ENCODE measurements around the gene RAPGEF1. TPM values are rescaled to one million over a fixed set of nuclear protein-coding genes. Genes with fewer than 3 reads are reported as not detected.
A peak's percentile ranks its signal among the peaks of the same experiment; 100 is the strongest.

Gene RAPGEF1
- total RNA-seq, 1 donor from 2014 or later, result 33.3 TPM

GRCh38 chr9:131529597-131530545 is 210.0 kb downstream of the RAPGEF1 start:
- DNase-seq (ENCODE audit: low spot score), result no peak
- Histone ChIP-seq H3K79me2 (ENCODE audit: low read depth) (peaks cover 19% of the 10 kb centered on the region), H4K20me1 (ENCODE audit: low read depth) (peaks cover 14% of the 10 kb centered on the region), H2AFZ (replicated peaks) (no peak overlapping the region), H3K36me3 (no peaks in the 10 kb centered on the region), H3F3A (ENCODE audit: low read depth) (no peaks in the 10 kb centered on the region), H3K9ac (peak overlapping the region; percentile 88), H3K27ac (no peak overlapping the region), H3K27me3 (no peaks in the 10 kb centered on the region), H3K9me3 (ENCODE audit: low read depth) (no peaks in the 10 kb centered on the region), H3K4me2 (peak overlapping the region; percentile 83), H3K4me3 (peak overlapping the region; percentile 97), H3K4me1 (peaks cover 5% of the 10 kb centered on the region)
- Mint-ChIP-seq H3K27me3 (ENCODE audit: insufficient read depth, low read depth) (peaks cover 9% of the 10 kb centered on the region), H3K9me3 (no peaks in the 10 kb centered on the region), H3K36me3 (peaks cover 12% of the 10 kb centered on the region), H3K4me3 (peak overlapping the region; percentile 91), H3K4me1 (peaks cover 16% of the 10 kb centered on the region), H3K27ac (no peak overlapping the region)
- TF ChIP-seq CTCF (IDR thresholded peaks at IDR 0.05) (no peak), EZH2phosphoT487 (IDR thresholded peaks at IDR 0.05) (no peak), EZH2 (IDR thresholded peaks at IDR 0.05) (no peak)

- Histone ChIP-seq H3K27ac (no peak overlapping the region), H3F3A (ENCODE audit: low read depth) (peaks cover 8% of the 10 kb centered on the region), H2AFZ (replicated peaks) (no peak overlapping the region), H3K9ac (no peak overlapping the region), H3K4me2 (no peak overlapping the region), H3K4me3 (no peak overlapping the region), H3K79me2 (ENCODE audit: low read depth) (peaks cover 19% of the 10 kb centered on the region), H3K4me1 (peaks cover 5% of the 10 kb centered on the region), H3K36me3 (no peaks in the 10 kb centered on the region), H4K20me1 (ENCODE audit: low read depth) (peaks cover 14% of the 10 kb centered on the region), H3K9me3 (ENCODE audit: low read depth) (no peaks in the 10 kb centered on the region), H3K27me3 (no peaks in the 10 kb centered on the region)
- peak overlapping the region; percentile 91 for H3K4me3 Mint-ChIP-seq
- peaks cover 12% of the 10 kb centered on the region for H3K36me3 Mint-ChIP-seq
- H3K4me1 Mint-ChIP-seq, result peaks cover 10% of the 10 kb centered on the region
- peaks cover 8% of the 10 kb centered on the region for H3K27me3 Mint-ChIP-seq (ENCODE audit: insufficient read depth, low read depth)
- H3K27ac Mint-ChIP-seq, result no peak overlapping the region
- TF ChIP-seq EZH2 (IDR thresholded peaks at IDR 0.05) (no peak), CTCF (IDR thresholded peaks at IDR 0.05) (no peak), EZH2phosphoT487 (IDR thresholded peaks at IDR 0.05) (no peak)
- no peaks in the 10 kb centered on the region for H3K9me3 Mint-ChIP-seq
- DNase-seq (ENCODE audit: low spot score), result no peak
Measured at GRCh38 chr9:131528886-131529505, 210.9 kb downstream of the RAPGEF1 start.

- no peak overlapping the region for H3K4me3 ChIP-seq
- TF ChIP-seq EZH2phosphoT487 (IDR thresholded peaks at IDR 0.05) (no peak), CTCF (IDR thresholded peaks at IDR 0.05) (no peak), EZH2 (IDR thresholded peaks at IDR 0.05) (no peak)
- peaks cover 19% of the 10 kb centered on the region for H3K79me2 ChIP-seq (ENCODE audit: low read depth)
- peak overlapping the region; percentile 60 for H3K4me3 Mint-ChIP-seq
- no peaks in the 10 kb centered on the region for H3K9me3 Mint-ChIP-seq
- peaks cover 9% of the 10 kb centered on the region for H3K27me3 Mint-ChIP-seq (ENCODE audit: insufficient read depth, low read depth)
- H3K27ac Mint-ChIP-seq, result no peak overlapping the region
- no peak overlapping the region for H3K27ac ChIP-seq
- peaks cover 10% of the 10 kb centered on the region for H3K4me1 Mint-ChIP-seq
- H3K9me3 ChIP-seq (ENCODE audit: low read depth), result no peaks in the 10 kb centered on the region
- H3K36me3 ChIP-seq, result no peaks in the 10 kb centered on the region
- peaks cover 12% of the 10 kb centered on the region for H3K36me3 Mint-ChIP-seq
- no peak for DNase-seq (ENCODE audit: low spot score)
- peaks cover 14% of the 10 kb centered on the region for H4K20me1 ChIP-seq (ENCODE audit: low read depth)
- peaks cover 5% of the 10 kb centered on the region for H3K4me1 ChIP-seq
- H3K4me2 ChIP-seq, result no peak overlapping the region
- no peaks in the 10 kb centered on the region for H3K27me3 ChIP-seq
- H3K9ac ChIP-seq, result no peak overlapping the region
- H3F3A ChIP-seq (ENCODE audit: low read depth), result peaks cover 12% of the 10 kb centered on the region
- H2AFZ ChIP-seq (replicated peaks), result no peak overlapping the region
Measured at GRCh38 chr9:131528186-131528585, 211.7 kb downstream of the RAPGEF1 start.

Small RNAs within 50 kb of the gene (small RNA-seq; reads per million reads assigned to genes)
- gene EIF4A1P3 (not detected), gene RF00272 (not detected), gene RN7SL328P (not detected)

Other genes starting within 250 kb of the RAPGEF1 start
- 31.1 and 48.0 TPM in 2 replicates for gene POMT1, start 237.2 kb downstream of the RAPGEF1 start, total RNA-seq (ENCODE audit: low replicate concordance)
- gene UCK1, start 208.8 kb downstream of the RAPGEF1 start, total RNA-seq (ENCODE audit: low replicate concordance), result 30.7 and 41.1 TPM in 2 replicates
- not detected in 2 replicates for gene PRRT1B, start 194.6 kb downstream of the RAPGEF1 start, total RNA-seq (ENCODE audit: low replicate concordance)